NCI-H2029 treated with DMSO at 0.1 percent for 48 hours (cell line): ENCODE data around the gene COPZ2.
"Not testable (repeated sequence)": the region's sequence is repeated elsewhere in the genome, so short reads cannot be mapped to it uniquely, and the experiment has no call there.

ENCODE experiments used
- DNase-seq: peaks from one replicate; lab custom pipeline; 2025; lab: John Stamatoyannopoulos, UW

The COPZ2 gene, protein sequence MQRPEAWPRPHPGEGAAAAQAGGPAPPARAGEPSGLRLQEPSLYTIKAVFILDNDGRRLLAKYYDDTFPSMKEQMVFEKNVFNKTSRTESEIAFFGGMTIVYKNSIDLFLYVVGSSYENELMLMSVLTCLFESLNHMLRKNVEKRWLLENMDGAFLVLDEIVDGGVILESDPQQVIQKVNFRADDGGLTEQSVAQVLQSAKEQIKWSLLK

DNA sequence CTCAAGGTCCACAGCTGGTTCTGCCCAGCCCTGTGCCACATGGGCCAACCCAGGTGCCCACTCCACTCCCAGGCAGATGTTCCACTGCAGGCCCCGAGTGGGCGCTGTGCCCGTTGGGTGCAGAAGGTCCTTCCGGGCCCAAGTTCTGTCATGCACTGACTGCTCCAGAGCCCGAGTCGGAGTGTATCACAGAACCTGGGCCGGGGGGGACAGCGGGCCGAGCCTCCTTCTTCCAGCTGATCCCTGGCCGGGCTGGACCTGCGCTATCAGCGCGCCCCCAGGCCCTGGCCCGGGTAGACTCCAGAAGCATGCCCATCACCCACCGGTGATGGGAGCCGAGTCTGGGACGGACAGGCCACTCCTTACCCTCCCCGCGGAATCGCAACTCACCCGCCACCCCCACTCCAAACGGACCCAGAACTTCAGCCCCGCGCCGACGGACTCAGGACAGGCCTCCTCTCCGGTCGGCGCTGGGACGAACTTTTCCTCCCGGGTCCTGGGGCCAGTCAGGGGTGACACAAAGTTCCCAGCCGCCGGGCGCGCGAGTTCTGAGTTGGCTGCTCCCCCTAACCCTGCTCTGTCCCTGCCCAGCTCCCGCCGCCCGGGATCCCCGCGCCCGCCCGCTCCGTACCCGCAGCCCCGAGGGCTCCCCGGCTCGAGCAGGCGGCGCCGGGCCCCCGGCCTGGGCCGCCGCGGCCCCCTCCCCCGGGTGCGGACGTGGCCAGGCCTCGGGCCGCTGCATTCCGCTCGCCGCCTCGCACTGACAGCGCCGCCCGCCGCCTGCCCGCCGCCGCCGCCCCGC is at the start of gene COPZ2:
Gene COPZ2, minus strand, starts transcription at position 762 of the 802 bp plus-strand sequence. Its CDS starts 20 bp downstream, at position 742.
- no peak for DNase-seq

DNA sequence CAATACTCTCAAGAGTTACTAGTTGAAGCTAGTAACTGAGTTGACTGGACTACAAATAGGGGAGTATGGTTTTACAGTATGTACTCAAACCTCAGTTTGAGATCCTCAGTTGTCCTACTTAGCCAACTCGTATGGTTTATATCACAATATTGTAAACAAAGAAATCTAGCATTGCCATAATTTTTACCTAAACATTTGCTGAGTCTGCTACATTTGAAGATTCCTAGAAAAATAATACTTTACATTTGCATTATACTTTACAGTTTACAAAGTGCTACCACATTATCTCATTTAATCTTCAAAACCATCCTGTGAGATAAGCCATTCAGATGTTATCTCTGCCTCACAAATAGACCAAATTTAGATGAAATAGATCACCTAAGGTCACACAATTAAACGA is 47.3 kb upstream of the COPZ2 start:
- DNase-seq = no peak

DNA sequence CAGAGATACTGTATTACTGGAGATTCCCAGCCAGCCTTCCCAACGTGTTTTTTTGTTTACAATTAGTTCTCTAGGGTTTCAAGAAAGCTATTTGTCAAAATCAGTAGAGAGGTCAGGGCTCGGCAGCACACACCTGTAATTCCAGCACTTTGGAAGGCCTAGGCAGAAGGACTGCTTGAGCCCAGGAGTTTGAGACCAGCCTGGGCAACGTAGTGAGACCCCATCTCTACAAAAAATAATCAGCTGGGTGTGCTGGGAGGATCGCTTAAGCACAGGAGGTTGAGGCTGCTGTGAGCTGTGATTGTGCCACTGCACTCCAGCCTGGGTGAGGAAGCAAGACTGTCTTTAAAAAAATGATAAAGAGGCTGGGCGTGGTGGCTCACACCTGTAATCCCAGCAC is 44.3 kb upstream of the COPZ2 start:
- no peak for DNase-seq

DNA sequence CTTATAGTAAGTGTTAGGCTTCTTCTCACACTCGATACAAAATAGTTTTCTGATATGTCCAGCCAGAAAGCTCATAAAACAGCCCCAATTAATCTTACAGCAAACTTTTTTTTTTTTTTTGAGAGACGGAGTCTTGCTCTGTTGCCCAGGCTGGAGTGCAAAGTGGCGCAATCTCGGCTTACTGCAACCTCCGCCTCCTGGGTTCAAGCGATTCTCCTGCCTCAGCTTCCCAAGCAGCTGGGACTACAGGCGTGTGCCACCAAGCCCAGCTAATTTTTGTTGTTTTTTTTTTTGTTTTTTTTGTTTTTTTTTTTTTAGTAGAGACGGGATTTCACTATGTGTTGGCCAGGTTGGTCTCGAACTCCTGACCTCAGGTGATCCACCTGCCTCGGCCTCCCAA is 39.6 kb upstream of the COPZ2 start:
- not testable (repeated sequence) for DNase-seq

DNA sequence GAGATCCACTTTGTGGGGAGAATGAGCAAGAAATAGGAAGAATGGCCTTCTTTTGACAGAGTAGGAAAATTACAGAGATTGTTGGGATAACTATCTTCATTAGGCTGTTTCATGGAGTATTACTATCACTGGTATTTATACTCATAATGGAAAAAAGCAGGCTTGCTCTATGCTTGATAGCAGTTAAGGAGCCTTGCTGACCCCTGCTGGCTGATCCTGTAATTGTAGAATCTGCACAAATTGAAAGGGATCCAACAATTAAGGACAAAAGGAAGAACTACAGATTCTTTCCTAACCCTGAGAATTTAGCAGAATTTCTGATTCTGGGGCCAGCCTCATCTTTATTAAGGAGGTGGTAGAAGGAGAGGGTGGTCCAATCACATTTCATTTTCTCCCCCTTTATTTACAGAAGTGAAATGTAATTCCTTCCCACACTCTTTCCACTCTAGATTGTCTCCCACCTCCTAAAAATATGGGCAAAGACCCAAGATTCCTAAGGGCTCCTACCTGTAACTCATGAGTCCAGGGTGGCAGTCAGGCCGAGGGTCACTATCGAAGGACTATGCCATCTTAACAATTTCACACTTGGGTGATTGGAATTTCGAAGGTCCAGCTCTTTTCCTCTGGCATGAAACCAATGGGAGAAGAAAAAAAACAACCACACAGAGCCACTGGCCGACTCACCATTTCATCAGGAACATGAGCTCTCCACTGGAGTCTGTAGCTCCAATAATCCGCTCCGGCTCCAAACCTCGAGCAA is 36.9 kb upstream of the COPZ2 start:
- peak; percentile 30 for DNase-seq

DNA sequence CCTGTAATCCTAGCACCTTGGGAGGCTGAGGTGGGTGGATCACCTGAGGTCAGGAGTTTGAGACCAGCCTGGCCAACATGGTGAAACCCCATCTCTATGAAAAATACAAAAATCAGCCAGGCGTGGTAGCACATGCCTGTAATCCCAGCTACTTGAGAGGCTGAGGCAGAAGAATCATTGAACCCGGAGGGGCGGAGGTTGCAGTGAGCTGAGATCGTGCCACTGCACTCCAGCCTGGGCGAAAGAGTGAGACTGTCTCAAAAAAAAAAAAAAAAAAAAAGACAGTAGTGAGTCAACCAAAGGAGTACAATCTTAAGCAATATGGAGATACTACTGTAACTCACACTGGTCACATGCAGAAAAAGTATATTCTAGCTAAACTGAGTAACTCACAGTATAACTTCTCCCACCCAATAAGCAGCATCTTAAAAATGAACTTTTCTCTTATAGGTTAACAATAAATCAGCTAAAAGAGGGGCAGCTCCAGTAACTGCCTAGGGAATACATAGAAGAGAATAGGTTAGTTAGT is 36.0 kb upstream of the COPZ2 start:
- not testable (repeated sequence) for DNase-seq

DNA sequence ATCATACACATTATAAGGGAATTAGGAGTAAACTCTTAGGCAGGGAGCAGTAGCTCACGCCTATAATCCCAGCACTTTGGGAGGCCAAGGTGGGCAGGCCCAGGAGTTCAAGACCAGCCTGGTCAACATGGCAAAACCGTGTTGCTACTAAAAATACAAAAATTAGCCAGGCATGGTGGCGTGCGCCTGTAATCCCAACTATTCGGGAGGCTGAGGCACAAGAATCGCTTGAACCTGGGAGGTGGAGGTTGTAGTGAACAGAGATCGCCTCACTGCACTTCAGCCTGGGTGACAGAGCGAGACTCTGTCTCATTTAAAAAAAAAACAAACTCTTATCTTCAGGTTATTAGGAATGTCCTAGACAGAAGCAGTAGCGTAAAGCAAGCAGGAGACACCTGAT is 35.2 kb upstream of the COPZ2 start:
- not testable (repeated sequence) for DNase-seq

DNA sequence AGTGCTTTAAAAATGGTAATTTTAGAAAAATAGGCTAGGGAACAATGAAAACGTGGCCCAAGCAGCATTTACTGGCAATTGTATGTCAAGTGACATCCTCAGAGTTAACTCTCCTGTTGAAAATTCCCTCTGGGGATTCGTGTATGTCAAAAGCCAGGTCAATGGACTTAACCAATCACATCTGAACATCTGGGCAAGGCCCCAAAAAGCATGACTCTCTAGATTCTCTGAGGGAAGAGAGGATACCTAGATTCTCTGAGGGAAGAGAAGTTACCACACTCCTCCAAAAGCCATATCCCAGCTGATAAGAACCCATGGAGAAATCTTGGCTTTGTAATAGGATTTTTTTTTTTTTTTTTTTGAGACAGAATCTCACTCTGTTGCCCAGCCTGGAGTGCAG is 34.1 kb upstream of the COPZ2 start:
- no peak for DNase-seq

DNA sequence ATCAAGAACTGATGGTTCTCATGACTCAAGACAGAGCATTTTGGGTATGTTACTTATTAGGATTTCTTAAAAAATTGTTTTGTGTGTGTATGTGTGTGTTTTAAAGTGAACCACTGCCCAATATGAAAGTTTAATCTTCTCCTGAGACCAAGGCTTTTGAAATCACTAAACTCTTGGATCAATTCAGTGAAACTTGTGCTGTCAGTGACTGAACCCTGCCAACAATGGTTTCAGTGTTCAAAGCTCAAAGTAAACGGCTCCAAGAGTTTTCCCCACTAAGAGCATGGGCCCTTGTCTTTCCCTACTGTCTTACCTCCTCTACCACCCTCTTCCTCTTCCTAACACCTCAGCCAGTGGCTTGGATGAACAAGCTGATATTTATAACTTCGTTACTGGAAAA is 32.6 kb upstream of the COPZ2 start:
- no peak for DNase-seq

DNA sequence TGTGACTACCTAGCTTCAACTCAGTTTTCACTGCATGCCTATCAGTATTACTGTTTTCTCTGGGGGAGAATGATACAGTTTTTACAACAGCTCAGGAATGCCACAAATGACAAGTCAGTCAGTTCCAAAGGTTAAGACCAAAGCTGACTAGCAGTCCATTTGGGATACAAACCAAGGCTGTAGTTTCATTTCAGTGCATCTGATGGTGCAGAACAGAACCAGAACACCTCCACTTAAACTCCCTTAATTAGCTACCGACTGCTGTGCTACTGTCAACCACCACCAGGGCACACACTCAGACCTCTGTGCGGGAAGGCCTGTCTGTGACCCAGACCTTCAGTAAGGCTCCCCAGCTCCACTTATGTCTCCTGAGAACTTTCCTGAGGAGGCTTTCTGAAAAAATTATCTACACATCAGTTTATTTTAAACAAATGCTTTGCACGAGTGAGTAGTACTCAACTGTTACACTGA is 30.9 kb upstream of the COPZ2 start:
- no peak for DNase-seq

DNA sequence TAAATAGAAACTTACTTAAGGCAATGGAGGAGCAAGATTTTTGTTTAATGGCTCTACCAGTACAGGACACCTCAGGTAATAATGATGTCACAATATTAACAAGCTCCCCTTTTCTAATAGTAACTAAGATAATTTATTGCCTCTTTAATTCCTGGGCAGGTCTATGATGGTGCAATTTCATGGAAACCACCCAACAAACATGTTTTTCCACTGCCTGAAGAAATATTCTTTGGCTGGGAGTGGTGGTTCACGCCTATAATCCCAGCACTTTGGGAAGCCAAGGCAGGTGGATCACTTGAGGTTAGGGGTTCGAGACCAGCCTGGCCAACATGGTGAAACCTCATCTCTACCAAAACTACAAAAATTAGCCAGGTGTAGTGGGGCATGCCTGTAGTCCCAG is 30.2 kb upstream of the COPZ2 start:
- not testable (repeated sequence) for DNase-seq

DNA sequence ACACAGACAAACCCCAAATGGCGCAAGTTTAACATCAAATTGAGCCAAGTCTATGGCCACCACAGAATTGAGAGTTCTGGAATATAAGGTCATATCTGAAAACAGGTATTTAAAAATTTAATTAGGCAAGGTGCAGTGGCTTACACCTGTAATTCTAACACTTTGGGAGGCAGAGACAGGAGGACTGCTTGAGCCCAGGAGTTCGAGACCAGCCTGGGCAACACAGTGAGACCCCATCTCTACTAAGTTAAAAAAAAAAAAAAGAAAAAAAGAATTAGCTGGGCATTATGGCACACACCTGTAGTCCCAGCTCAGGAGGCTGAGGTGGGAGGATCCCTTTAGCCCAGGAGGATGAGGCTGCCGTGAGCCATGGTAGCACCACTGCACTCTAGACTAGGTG is 29.6 kb upstream of the COPZ2 start:
- DNase-seq = no peak

DNA sequence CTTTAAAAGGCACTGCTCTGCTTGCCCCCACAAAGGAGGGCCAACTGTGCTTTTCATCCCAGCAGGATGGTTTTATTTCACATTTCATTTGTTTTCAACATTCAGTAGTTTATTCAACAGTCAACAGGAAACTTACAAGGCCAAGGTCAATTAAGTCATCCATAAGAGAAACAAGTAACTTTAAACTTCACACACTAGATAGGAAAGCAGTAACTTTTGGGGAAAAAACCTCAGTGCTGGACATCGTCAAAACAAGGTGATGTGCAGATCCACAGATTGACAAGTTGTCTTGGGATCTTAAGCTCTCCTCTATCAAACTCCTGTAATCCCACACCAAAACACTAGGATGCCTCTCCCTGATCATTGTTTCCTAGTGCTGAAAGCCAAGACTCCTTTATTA is 29.1 kb upstream of the COPZ2 start:
- no peak for DNase-seq

DNA sequence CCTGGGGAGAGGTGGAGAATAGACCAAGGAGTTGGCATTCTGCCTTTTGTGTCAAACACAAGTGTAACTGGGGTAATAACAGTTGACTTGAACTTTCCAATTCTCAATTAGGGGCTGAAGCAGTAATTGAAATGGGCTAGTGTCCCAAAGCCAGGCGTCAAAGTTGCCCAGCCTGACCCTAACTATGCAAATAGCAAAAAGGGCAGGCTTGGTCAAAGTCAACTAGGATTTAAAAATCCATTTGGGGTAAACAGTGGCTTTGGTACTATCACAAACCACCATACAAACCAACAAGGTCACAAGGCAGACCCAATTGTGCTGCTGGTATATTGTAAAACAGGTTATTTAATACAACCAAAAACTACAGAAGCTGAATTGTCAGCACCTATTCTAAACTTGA is 28.6 kb upstream of the COPZ2 start:
- no peak for DNase-seq

DNA sequence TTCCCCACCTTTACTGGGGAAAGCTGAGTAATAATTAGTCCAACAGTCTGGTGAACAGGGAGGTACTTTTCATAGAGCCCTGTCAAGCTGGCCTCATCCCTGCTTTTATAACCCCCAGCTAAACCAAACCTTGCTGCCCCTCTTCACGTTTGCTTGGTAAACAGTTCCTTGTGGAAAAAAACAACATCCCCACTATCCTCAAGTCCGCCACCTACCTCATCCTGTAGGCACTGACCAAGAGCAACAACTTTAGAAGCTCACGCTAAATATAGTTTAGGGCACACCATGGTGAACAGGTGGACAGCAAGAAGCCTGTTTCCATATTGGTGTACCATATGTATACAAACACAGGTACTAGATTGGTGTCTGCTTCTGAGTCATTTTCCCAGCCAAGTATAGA is 27.0 kb upstream of the COPZ2 start:
- no peak for DNase-seq

DNA sequence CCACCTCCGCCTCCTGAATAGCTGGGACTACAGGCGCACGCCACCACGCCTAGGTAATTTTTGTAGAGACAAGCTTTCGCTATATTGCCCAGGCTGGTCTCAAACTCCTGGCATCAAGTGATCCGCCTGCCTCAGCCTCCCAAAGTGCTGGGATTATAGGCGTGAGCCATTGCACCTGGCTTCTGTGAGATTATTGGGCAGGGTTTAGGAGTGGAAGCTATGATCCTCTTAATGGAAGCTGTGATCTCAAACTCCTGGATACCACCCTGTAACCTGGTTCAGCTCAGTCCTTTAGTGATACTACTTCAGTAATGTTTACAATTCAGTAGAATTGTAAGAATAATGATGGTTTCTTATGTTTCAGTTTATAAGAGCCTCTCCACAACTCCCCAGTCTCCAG is 24.7 kb upstream of the COPZ2 start:
- DNase-seq = no peak

DNA sequence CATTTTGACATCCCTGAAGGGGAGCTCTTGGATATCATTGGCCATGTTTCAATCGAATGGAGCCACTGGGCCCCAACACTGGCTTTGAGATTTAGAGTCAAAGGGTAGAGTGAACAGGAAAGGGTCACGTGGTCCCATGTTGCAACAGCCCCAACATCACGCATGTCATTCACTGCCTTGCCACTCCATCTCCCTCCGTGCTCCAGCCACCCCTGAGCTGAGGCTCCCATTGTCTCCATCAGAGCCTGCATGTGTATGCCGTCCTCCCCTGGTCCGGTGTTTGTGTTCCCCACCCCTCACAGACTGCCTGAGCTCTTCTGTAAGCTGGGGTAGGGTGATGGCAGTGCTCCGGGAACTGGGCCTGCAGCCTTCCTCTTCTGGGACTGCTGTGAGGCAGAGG is 22.7 kb upstream of the COPZ2 start:
- no peak for DNase-seq

DNA sequence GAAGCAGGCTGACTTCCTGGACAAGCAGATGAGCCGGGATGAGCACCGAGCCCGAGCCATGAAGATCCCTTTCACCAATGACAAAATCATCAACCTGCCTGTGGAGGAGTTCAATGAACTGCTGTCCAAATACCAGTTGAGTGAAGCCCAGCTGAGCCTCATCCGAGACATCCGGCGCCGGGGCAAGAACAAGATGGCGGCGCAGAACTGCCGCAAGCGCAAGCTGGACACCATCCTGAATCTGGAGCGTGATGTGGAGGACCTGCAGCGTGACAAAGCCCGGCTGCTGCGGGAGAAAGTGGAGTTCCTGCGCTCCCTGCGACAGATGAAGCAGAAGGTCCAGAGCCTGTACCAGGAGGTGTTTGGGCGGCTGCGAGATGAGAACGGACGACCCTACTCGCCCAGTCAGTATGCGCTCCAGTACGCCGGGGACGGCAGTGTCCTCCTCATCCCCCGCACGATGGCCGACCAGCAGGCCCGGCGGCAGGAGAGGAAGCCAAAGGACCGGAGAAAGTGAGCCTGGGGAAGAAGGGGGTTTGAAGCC is 21.6 kb upstream of the COPZ2 start:
- DNase-seq = no peak

DNA sequence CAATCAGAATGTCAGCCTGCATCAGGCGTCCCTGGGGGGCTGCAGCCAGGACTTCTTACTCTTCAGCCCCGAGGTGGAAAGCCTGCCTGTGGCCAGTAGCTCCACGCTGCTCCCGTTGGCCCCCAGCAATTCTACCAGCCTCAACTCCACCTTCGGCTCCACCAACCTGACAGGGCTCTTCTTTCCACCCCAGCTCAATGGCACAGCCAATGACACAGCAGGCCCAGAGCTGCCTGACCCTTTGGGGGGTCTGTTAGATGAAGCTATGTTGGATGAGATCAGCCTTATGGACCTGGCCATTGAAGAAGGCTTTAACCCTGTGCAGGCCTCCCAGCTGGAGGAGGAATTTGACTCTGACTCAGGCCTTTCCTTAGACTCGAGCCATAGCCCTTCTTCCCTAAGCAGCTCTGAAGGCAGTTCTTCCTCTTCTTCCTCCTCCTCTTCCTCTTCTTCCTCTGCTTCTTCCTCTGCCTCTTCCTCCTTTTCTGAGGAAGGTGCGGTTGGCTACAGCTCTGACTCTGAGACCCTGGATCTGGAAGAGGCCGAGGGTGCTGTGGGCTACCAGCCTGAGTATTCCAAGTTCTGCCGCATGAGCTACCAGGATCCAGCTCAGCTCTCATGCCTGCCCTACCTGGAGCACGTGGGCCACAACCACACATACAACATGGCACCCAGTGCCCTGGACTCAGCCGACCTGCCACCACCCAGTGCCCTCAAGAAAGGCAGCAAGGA is 21.0 kb upstream of the COPZ2 start:
- no peak for DNase-seq

DNA sequence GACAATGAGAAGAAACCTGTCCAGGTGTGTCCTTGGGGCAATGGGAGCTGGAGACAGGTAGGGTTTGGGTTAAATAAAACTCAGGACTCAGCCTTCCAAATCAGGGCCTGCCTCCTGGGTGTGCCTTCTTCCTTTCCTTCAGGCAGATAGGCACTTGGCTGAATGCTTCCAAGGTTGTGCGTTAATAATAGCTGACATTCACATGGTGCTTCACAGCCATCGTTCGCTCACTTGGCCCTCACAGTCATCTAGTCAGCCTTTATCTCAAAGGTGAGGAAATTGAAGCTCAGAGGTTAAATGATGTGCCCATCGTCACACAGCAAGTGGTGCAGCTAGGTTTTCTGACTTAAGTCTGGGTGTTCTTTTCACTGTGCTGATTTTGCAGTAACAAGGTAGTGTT is 20.0 kb upstream of the COPZ2 start:
- no peak for DNase-seq

DNA sequence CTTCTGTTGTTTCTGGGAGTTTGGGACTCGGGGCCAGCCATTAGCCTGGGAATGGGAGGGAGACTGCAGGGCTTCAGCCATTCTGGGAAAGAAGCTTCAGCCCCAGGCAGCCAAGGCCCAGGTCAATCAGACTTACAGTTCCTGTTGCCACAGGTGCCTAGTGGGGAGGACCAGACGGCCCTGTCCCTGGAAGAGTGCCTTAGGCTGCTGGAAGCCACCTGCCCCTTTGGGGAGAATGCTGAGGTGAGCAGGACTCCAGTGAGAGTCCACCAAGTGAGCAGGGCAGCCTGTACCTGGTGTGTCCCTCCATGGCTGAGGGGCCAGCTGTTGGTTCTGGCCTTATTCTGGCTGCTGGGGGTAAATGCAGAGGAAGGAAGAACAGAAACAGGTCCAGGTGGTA is 19.3 kb upstream of the COPZ2 start:
- no peak for DNase-seq
